Lower leg skin (tissue), 4 donors: Measurements from ENCODE around the gene INPP5F. TPM values are rescaled to one million over a fixed set of nuclear protein-coding genes. Genes with fewer than 3 reads are reported as not detected.

Experiments
- DNase-seq, 2 donors: peaks; one replicate each; pipeline ENCODE4 v3.0.0-alpha.2; 2019; ENCODE audit warnings: low spot score in 2 of 2
- H3K4me3 ChIP-seq: fragments of 200-600 bp; sonication (generic); 2 replicates; pipeline ENCODE4 v1.5.1; 2017; ENCODE audit warnings: mild to moderate bottlenecking, low read depth; ENCODE audit not compliant: poor library complexity, severe bottlenecking
- POLR2A ChIP-seq, 2 donors: fragments of 450-650 bp; IDR thresholded peaks; one replicate each; pipeline ENCODE4 v1.6.1; 2016 to 2017; ENCODE audit warnings: antibody characterized with exemption in 2 of 2, mild to moderate bottlenecking in 1 of 2, moderate library complexity in 1 of 2
- WGBS, 2 donors: methylation state at CpG; one replicate each; pipeline ENCODE4 v1.1.5; 2018; 5-methylcytosine and 5-hydroxymethylcytosine counted together
- intact Hi-C: fragments of 100-400 bp; cut with DNase I; formaldehyde crosslinking; loops from one replicate; pipeline ENCODE4 v1.15.0; 2023; ENCODE audit warnings: low total_unique reads
- total RNA-seq, 4 donors: library from RNA; depleted of rRNA; stranded (reverse); fragments of >200 nt; gene quantifications; one replicate each; pipeline ENCODE4 v1.1.0, GENCODE V29; 2016
- TF ChIP-seq, protein P1 (sequence below), 3 donors: fragments of 450-650 bp; IDR thresholded peaks; one replicate each; pipeline ENCODE4 v1.5.1; 2016; ENCODE audit warnings: antibody characterized with exemption in 3 of 3, mild to moderate bottlenecking in 3 of 3, moderate library complexity in 2 of 3

The INPP5F gene
- total RNA-seq, 4 donors from 2014 or later, result 13.8 to 17.1 (median 15.0) TPM

DNA sequence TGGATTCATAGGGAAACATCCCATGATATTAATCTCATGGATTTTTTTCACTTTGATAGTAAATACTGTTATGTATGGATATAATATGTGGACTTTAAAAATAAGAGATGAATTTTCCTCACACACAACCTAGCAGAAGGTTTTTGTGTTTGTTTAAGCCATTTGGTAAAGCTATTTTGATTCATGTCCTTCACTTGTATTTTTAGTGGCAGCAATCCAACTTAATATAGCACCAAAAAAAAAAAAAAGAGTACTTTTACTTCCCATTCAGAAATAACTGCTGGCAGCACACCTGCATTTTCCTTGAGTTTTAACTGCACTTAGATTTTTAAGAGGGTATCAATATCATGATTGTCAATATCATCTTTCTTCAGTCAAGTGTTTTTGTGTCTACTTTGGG lies 86.8 kb downstream of the INPP5F start:
- TF ChIP-seq, protein P1, sequence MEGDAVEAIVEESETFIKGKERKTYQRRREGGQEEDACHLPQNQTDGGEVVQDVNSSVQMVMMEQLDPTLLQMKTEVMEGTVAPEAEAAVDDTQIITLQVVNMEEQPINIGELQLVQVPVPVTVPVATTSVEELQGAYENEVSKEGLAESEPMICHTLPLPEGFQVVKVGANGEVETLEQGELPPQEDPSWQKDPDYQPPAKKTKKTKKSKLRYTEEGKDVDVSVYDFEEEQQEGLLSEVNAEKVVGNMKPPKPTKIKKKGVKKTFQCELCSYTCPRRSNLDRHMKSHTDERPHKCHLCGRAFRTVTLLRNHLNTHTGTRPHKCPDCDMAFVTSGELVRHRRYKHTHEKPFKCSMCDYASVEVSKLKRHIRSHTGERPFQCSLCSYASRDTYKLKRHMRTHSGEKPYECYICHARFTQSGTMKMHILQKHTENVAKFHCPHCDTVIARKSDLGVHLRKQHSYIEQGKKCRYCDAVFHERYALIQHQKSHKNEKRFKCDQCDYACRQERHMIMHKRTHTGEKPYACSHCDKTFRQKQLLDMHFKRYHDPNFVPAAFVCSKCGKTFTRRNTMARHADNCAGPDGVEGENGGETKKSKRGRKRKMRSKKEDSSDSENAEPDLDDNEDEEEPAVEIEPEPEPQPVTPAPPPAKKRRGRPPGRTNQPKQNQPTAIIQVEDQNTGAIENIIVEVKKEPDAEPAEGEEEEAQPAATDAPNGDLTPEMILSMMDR (IDR thresholded peaks at IDR 0.05), result no peak
- no peak for TF ChIP-seq POLR2A (IDR thresholded peaks at IDR 0.05)
- H3K4me3 ChIP-seq, result no peak overlapping the region
- DNase-seq, result no peak
- intact Hi-C loops, result no loop called here

DNA sequence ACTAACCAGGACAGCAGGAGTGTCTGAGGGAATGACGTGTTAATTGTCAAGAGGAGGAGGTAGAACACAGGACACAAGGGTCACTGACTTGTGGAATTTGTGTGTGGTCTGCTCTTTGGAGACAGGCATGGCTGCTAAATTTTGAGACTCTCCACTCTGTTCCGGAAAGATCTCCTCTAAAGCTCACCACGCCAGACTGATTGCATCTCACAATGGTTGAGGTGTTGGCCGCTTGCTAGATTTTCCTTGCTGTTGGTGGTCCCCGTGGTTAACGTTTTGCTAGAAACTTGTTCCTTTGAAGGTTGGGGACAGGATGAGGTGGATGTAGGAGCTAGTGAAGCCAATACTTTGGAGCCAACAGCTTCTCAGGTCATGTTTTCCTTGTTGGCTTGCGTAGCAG lies 89.8 kb downstream of the INPP5F start:
- H3K4me3 ChIP-seq, result no peak overlapping the region
- 97 to 98% methylated on average over 7 of the region's 7 CpGs for WGBS, 2 donors
- TF ChIP-seq, protein P1 (IDR thresholded peaks at IDR 0.05), result no peak
- TF ChIP-seq POLR2A (IDR thresholded peaks at IDR 0.05), result no peak
- intact Hi-C loops, result no loop called here
- DNase-seq, result no peak

DNA sequence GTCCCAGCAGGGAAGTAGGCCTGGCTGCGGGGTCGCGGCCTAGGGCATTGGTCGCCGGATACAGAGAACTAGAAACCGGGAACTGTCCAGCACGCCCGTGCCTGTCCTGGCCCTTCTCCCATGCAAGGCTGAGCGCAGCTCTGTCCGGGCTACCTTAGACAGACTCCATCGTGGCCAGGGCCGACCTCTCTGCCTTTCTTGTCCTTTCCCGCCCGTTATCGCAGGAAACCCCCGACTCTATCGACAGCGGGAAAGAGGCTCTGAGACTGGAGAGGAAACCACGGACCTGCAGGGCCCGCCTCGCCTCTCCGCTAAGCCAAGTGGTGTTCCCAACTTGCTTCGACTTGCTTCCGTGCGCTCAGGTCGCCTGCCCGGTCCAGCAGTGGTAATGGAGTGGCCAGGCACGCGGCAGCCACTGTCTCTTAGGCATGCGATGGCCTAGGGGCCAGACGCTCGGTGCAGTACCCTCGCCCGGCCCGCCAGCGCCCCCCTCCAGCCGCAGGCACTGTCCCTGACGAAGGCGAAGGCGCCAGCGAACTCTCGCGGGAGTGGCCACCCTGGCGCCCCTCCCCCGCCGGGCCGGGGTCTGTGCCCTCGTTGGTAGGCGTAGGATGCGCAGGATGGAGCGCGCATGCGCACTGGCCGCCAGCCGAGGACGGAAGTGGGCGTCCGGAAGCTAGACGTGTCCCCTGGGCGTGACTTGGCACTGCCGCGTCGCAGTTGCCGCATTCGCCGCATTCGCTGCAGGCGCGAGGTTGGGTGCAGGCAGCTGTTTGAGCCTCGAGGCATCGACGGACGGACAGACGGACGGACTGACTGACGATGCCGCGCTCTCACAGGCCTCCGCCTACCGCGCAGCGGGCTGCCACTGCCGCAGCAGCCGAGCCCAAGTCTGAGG lies 92.4 kb downstream of the INPP5F start:
- WGBS, 2 donors, result 60 to 82% methylated on average over 70 to 83 of the region's 84 CpGs
- peak; percentile 19 to 91 for DNase-seq
- TF ChIP-seq POLR2A (IDR thresholded peaks at IDR 0.05), result no peak
- TF ChIP-seq, protein P1 (IDR thresholded peaks at IDR 0.05), result no peak
- no peak overlapping the region for H3K4me3 ChIP-seq
- intact Hi-C loops, result no loop called here

DNA sequence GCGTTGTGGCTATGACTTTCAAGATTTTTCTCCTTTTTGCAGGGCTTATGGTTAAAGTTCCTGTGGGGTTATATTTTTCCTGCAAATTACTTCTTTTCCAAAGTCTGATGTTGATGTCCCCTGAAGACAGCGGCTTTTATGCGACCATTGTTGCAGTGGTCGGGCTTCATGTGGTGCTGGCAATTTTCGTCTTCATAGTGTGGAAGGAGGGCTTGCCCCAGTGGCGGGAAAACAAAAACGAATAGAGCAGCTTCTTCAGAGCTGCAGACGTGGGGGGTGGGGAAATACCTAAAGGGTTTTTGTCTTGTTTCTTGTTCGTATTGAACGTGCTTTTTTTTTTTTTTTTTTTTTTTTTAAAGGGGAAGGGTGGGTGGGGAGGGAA lies 93.0 kb downstream of the INPP5F start:
- intact Hi-C loops, result no loop called here
- TF ChIP-seq, protein P1 (IDR thresholded peaks at IDR 0.05), result no peak
- no peak for TF ChIP-seq POLR2A (IDR thresholded peaks at IDR 0.05)
- WGBS, 2 donors, result 53 to 58% methylated on average over 10 of the region's 10 CpGs
- no peak for DNase-seq
- H3K4me3 ChIP-seq, result no peak overlapping the region

DNA sequence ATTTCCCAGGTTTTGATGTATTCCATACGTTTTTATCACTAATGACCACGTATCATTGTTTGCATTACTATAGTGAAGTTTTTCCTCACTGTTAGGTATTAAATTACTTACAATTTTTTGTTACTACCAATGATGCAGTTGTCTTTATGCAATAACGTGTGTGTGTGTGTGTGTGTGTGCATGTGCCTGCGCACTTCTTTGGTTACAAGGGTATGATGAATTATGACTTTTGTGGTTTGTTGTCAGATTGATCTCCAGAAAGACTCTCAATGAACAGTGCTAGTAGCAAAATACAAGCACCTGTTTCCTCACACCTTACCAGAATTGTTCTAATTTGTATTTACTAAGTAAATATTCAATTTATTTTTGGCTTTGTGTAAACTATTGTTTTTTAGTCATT lies 95.3 kb downstream of the INPP5F start:
- no peak for DNase-seq
- 70 to 80% methylated on average over 4 of the region's 4 CpGs for WGBS, 2 donors
- no peak for TF ChIP-seq POLR2A (IDR thresholded peaks at IDR 0.05)
- intact Hi-C loops, result no loop called here
- no peak overlapping the region for H3K4me3 ChIP-seq

DNA sequence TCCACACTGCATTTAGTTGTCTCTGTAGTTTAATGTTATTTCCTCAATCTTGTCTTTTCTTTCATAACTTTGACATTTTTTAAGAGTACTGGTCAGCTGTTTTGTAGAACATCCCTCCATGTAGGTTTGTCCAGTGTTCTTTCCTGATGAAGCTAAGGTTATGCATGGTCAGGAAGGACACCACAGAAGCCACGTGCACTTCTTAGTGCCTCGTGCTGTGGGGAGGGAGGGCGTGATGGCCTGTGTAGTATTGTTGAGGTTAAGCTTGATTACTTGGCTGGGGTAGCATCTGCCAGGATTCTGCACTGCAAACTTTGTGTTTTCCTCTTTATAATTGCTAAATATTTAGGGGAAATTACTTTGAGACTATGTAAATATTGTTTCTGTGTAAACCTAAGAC lies 98.4 kb downstream of the INPP5F start:
- no peak overlapping the region for H3K4me3 ChIP-seq
- WGBS, 2 donors, result 83 to 85% methylated on average over 3 of the region's 3 CpGs
- intact Hi-C loops, result no loop called here
- no peak for DNase-seq
- no peak for TF ChIP-seq POLR2A (IDR thresholded peaks at IDR 0.05)
- TF ChIP-seq, protein P1 (IDR thresholded peaks at IDR 0.05), result no peak
